ENCODE data around the gene RPAIN.
"Not testable (repeated sequence)": the region's sequence is repeated elsewhere in the genome, so short reads cannot be mapped to it uniquely, and the experiment has no call there.

Gene RPAIN

GRCh38 chr17:5430413-5430999, 10.5 kb downstream of the RPAIN start:
- FAIRE-seq, result no peak

GRCh38 chr17:5431234-5431633, 11.3 kb downstream of the RPAIN start:
- not testable (repeated sequence) for FAIRE-seq

- FAIRE-seq, result no peak
Observed at GRCh38 chr17:5431949-5432556, 12.1 kb downstream of the RPAIN start.

DNA sequence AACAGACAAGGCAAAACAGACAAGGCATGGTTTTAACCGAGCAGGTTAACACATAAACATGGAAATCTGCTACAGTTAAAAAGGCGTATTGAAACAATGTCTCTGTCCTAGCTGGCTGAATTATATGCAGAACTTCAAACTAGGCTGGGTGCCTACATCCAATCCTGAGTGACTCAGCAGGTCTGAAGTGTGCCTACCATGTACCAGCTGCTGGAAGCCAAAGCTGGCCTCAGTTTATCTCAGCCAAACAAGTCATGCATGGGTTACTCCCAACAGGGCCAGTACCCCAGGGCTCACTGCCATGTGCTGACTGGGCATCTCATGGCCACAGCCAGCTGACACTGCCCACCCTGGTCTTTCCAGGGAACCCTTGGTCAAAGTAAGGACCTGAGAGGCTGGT, 15.0 kb downstream of the RPAIN start:
- FAIRE-seq, result no peak

GRCh38 chr17:5435781-5436315, 15.9 kb downstream of the RPAIN start:
- FAIRE-seq, result not testable (repeated sequence)

- FAIRE-seq, result no peak
Observed at GRCh38 chr17:5437721-5438317, 17.8 kb downstream of the RPAIN start.

GRCh38 chr17:5438716-5439445, 18.9 kb downstream of the RPAIN start, which contains the start of gene C1QBP:
Gene C1QBP (minus strand): TSS chr17:5439155. CDS start chr17:5439073, 82 bp downstream.
- FAIRE-seq, result no peak

DNA sequence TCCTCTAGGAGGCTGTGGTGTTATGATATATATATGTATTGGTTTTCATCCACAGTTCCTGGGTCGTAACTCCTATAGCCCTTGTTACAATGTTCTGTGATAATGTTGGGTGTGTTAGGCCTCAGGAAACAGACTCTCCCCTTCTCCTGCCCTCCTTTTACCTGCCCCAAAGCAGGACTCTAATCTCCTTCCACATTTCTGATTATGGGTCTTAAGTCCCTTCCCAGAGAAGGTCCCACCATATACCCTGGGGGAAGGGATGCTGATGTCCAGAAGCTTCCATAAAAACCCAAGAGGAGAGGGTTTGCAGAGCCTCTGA, 19.4 kb downstream of the RPAIN start:
- no peak for FAIRE-seq

DNA sequence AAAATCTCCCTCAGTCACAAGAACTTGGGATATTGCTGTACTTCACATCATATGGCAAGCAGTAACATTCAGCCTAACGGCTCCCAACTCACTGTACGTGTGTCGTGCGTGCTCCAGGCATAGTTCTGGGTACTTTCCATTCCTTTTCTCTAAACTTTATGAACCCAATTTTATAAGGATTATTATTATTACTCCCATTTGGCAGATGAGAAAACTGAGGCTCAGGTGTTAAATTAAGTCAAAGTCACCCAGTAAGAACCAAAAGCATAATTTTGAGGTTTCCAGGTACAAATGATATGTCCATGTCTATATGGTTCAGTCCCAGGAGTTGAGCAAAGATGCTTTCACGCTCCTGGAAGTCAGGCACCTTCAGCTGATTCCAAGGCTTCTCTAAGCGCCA, 23.7 kb downstream of the RPAIN start:
- FAIRE-seq, result no peak

DNA sequence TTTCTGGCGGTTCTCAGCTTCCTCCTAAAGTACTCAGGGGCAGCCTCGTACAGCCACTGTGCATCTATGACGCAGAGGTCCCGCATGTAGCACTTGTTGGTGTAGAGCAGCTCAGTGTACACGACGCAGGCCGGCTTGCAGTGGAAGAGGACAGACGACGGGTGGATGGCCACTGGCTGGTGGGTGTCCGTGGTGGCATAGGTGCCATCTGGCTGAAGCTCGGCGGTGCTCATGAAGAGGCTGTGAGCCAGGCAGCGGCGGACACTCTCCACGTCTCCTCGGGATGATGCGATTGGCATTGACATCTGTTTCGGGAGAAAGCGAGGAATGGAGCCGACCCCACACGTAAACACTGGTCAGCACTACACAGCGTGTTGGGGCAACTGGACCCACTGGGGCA, 24.2 kb downstream of the RPAIN start:
- no peak for FAIRE-seq

DNA sequence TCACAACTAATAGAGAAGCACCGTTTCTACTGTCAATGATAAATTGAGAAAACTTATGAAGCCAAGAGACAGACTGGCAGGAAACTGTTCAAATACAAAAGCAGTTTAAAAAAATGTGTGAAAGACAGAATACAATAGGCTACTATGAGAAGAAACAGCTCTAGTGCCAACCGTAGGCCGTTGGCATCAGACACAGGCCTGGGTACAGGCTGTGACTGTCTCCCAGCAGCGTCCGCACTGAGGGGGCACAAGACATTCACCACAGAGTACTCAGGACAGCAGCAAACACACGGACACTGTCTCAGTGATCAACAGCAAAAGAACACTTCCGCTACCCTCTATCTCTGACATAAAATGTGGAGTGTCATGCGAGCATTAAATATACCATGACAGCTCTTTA, 26.8 kb downstream of the RPAIN start:
- FAIRE-seq, result no peak

- FAIRE-seq, result no peak
Observed at GRCh38 chr17:5464717-5465507, 44.9 kb downstream of the RPAIN start.

GRCh38 chr17:5466295-5466694, 46.3 kb downstream of the RPAIN start:
- no peak for FAIRE-seq

DNA sequence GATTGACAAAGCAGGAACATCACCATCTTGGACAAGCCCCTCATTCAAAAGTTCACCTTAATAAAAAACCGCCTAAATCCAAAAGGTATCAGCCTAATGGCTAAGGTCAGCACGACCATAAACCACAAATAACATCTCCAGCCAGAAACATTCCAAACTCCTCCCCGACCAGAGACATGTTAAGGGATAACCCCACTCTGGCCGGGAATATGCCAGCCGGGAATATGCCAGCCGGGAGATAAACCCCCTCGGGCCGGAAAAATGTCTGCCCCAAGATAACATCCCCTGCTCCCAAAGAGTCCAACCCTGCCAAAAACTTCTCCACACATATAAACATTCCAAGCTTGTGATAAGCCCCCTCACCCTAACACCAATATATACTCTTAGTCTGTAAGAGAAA, 47.4 kb downstream of the RPAIN start:
- no peak for FAIRE-seq

DNA sequence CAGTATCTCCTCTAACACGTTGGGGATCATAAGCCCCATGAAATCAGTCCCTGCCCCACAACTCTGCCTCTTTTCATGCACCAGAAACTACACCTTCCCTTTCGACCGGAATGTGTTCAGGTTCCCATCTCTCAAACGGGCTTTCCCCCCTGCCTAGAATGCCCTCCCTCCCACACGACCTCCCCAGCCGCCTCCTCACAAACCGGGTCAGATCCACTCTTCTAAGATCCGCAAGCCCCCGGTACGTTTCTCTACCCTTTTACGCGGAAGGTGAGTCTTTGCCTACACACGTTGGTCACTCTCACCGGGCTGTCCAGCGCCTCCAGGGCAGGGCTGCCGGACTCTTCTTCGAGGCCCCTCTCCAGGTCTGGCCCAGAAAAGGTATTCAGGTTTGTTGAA, 48.1 kb downstream of the RPAIN start:
- no peak for FAIRE-seq

DNA sequence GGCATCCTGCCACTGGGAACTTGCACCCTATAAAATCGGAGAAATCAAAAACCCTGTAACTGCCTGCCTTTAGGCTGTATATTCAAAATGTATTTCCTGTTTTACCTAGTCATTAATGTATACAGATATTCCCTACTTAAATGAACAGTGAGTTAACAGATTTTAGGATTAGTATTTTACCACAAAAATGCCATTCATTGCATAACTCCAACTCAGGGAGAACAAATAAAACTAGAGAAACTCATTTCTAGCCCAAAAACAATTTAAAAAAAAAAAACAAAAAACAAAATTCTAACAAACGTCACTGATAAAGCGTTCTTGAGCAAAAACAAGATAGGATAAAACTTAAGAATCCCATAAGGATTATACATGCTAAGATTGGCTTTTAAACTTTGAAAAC, 52.5 kb downstream of the RPAIN start:
- FAIRE-seq, result no peak

- no peak for FAIRE-seq
Observed at GRCh38 chr17:5473906-5474305, 53.9 kb downstream of the RPAIN start.

DNA sequence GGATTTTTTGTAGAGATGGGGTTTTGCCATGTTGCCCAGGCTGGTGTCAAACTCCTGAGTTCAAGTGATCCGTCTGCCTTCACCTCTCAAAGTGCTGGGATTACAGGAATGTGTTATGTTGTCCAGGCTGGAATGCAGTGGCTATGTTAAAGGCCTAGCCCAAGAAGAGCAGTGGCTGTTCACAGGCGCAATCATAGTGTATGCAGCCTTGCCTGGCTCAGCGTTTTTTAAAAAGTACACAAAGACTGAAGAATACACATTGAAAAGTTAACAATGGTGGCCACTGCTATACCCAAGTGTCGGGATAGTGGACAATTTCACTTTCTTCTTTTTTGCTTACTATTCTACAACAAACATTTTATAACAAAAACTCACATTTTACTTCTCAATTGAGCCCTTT, 59.0 kb downstream of the RPAIN start:
- no peak for FAIRE-seq

GRCh38 chr17:5480962-5481361, 61.0 kb downstream of the RPAIN start:
- no peak for FAIRE-seq

DNA sequence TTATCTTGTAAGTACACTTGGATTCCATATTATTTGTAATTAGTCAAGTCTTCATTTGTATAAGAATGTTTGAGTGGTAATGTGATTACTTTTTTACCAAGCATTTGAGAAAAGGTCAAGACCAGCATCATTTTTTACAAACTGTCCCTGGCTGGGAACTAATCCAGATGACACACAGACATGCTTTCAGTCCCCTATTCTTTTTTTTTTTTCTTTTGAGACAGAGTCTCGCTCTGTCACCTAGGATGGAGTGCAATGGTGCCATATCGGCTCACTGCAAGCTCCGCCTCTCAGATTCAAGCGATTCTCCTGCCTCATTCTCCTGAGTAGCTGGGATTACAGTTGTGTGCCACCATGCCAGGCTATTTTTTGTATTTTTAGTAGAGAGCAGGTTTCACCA, 61.5 kb downstream of the RPAIN start:
- FAIRE-seq, result no peak

Measured in endometrium (tissue), 2 donors.